ENCODE measurements around the gene COL5A1.
"Not testable (repeated sequence)": the region's sequence is repeated elsewhere in the genome, so short reads cannot be mapped to it uniquely, and the experiment has no call there.

The COL5A1 gene

DNA sequence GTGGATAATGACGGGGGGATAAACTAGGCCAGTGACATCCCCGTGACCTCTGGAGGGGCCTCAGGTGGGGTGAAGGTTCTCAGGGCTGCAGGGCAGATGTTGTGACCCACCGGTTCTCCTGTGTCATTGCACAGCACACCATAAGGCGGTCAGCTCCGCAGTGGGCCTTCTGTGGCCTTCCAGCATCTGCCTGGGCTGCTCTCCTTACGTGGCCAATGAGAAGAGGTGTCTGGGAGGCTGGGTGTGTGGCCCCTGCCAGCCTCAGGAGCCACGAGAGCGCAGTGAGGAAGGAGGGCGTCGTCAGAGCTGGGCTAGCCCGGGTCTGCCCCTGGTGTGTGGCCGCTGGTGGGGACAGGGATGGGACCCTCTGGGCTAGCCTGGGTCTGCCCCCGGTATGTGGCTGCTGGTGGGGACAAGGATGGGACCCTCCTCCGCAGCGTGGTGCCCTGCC lies 48.7 kb downstream of the COL5A1 start:
- DNase-seq, result no peak

DNA sequence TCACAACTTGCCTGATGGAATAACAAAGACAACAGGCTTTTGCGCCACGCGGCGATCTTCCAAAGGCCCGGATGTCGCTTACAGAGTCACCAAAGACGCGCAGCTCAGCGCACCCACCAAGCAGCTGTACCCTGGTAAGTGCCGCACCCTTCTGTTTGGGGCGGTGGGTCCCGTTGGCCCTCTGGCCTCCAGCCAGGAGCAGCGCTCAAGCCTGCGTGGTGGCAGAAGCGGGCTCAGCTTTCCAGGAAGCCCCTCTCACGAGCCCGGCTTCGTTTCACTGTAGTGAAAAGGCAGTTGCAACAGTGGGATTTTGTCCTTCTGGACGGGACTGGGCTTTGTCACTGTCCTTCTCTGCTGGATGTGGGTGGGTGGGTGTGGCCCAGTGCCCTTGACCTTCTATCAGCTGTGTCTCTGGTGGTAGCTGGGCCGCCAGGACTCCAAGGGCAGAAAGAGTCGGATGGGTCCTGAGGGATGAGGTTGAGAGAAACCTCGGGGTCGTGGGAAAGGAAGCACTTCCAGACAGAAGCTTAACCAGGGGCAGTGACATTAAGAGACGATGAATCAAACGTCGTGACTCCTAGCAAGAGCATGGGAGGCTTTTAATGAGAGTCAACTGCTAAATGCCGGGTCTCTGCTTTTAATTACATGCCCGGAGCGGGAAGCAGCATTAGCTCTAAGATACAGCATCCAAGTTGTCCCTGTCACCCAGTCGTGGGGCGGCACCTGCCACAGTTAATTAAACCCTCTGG lies 49.5 kb downstream of the COL5A1 start:
- no peak for DNase-seq

DNA sequence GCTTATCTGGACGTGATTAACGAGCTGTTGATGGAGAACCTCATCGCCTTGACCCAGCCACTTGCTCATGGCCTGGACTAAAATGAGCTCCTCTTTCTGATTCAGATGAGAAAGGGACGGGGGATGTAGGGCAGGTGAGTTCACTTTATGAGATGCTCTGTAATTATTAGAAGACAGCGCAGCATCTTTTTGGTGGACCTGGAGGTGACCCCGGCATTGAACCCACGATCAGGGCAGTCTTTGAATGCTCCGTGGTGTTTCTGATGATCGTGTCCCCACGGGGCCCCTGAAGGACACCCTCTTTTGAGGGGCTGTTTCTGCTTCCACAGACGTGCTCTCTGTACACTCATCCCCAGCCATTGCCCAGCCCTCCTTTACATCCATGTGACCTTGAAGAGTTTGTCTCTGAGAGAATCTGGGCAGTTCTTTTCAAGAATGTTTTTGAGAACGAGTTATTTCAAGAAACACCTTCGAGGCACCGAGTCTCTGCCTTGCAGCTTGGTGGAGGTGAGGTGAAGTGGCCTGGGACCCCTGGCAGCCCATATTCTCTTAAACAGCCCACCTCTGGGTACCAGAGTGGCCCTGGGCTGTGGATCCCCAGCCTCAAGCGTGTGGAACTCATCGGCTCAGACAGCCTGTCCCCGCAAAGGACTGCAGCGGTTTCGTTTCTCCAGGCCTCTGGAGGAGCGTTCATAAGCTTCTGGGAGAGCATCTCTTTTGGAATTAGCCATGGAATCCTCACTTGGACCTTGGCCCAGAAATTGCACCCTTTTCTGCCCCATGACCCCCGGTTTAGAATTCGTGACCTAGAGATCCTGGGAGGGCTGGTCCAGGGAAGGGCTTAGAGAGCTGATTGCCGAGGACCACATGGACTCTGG lies 50.3 kb downstream of the COL5A1 start:
- no peak for DNase-seq

DNA sequence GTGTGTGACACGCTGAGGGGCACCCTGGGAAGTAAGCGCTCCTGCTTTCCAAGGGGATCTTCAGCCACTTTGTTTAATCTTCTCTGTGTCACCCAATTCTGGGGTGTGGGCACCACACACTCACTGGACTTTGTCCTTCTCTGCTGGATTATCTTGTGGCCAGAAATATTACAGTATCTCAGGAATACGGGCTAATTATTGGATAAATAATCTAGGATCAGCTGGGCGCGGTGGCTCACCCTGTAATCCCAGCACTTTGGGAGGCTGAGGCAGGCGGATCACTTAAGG lies 50.9 kb downstream of the COL5A1 start:
- no peak for DNase-seq

DNA sequence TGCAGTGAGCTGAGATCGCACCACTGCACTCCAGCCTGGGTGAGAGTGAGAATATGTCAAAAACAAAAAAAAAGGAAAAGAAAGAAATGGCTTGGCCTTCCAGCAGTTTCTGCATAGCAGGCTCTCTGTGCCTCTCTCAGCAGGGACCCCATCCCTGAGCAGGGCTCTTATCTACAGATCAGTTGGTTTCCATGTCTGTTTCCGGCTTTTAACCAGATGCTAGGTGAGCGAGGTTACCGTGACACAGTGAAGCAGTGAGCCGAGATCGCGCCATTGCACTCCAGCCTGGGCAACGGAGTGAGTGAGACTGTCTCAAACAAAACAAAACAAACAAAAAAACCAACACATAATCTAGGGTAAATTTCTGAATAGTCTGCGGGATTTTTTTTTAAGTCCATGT lies 51.4 kb downstream of the COL5A1 start:
- no peak for DNase-seq

DNA sequence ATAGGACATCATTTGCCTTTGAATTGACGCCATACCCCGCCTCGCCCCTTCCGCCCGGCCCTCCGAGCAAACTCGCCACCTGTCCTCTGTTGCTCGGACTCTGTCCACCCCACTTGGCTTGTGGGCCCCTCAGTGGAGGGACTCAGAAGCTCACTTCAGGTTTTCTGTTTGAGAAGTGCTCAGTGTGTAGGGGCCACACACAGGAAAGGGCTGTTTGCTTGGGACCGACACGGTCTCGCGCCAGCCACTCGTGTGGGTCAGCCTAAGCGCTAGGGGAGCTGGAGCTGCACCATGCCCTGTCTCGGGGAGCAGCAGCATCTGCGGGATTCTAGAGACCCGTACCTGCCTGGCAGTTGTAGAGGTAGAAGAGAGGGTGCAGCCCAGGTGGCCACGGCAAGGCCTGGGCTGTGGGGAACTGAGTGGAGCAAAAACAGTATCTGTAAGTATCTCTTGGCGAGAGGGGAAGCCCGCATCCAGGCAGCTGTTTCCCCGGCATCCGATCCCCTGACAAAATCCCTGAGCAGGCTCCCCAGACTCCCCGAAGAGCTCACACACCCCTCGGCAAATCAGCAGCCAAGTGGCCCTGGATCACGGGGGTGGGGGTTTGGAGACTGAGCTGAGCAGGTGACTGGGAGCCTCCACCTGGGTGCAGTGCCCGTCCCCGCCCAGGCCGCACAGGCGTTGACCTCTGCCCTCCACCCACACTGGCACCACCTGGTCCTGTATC lies 52.2 kb downstream of the COL5A1 start:
- DNase-seq, result no peak

DNA sequence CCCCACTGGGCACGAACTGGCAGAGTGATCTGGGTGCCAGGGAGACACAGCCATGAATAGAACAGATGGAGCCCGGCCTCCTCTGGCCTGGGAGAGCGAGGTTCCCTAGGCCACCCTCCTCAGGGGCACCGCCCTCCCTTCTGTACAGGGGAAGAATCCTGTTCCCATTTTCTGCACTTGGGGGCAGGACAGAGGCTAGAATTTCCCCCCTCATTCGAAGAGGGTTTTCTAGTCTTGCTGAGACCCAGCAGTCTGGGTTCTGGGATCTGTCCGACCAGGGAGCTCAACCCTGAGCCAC lies 52.7 kb downstream of the COL5A1 start:
- no peak for DNase-seq

DNA sequence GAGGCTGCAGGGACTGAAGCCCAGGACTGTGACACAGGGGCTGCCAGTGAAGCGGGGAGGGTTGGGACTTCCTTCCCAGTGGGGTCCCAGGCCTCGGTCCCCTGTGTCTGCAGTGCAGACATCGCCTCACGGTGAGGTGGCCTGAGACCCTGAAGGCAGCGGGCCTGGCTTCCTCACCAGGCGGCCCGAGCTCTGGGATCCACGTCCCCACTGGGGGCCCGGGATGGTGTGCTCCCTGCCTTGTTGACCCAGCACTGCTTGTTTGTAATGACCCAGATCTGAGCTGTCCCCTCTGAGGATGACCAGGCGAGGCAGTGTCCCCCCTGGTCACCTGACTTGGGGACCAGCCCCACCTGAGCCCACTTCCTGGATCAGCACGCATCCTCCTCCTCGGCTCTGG lies 53.1 kb downstream of the COL5A1 start:
- DNase-seq, result no peak

DNA sequence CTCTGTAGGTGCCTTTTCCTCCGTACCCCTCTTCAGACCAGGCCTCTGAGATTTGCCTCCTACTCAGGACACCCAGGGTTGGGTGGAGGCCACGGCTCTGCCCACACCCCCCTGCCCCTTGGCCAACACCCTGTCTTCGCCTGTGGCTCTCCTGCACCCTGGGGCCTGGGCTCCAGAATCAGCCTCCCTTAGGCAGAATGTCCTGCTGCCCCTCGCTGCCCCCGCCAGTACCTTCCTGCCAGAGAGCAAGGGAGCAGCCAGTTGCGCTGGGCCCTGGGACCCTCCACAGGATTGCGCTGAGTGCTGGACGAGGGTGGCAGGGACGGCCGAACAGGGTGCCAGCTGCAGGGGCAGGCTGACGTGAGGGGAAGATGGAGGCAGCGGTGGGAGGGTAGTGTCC lies 53.5 kb downstream of the COL5A1 start:
- DNase-seq, result no peak

DNA sequence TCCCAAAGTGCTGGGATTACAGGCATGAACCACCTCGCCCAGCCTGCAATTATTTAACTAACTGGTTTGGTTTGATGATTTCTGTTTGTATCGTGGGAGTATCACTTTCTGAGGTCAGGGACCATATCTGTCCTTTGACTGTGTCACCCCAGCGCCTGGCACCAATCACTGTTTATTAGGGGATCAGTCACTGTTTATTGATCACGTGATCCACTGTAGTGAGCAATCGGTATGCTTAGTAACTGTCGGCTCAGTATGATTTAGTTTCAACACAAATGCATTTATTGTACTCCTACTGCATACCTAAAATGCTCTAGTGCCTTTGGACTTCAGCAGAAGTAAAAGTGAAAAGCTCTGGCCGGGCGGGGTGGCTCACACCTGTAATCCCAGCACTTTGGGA lies 54.8 kb downstream of the COL5A1 start:
- no peak for DNase-seq

DNA sequence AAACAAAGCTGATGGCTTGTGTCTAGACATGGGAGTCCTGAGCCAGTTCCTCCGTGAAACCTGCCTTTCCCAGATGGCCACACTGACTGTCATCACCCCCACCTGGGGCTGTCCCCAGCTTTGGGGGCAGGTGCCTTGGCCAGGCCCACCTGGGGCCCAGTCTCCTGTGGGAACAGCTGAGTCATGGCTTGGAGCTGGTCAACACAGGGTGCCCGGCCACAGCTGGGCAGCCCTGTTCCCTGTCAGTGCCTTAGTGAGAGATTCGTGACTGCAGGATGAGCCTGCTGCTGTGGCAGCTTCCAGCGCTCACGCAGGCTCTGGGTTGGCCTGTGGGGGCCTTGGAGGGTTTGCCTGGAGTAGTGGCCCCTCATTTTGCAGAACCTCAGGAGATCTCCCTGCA lies 56.5 kb downstream of the COL5A1 start:
- no peak for DNase-seq

DNA sequence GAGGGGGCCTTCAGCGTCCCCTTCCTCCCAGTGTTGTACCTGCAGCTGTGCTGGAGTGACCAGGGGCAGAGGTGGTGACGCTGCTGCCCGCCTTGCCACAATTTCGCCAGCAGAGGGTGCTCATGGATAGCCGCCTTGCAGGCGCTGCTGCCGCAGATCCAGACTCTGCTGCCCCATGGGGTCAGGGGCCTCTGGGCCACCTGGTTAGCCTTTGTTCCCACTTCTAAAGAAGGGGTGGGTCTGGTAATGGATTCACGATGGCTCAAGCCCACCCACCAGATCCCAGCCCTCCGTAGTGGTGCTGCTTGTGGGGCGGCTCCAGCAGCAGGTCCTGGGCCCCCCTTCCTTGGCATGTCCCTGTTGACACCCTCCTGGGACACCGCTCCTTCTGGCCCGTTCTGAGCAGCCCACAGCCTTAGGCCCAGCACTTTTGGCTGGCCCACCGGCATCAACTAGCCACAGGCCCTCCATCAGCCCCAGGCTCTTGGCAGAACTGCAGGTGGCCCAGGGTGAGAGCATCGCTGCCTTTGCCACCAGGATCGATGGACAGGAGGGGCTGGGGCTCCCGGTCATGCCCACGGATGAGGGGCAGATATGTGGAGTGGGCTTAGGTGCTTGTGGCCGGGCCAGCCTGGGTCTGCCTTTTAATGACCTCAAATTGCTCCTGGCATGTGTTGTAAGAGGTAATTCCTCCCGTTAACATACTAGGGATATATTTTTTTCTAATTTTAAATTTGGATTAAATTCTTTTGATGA lies 57.2 kb downstream of the COL5A1 start:
- peak in 36 of 51 donors; percentile 4 to 76 (median 34) for DNase-seq

DNA sequence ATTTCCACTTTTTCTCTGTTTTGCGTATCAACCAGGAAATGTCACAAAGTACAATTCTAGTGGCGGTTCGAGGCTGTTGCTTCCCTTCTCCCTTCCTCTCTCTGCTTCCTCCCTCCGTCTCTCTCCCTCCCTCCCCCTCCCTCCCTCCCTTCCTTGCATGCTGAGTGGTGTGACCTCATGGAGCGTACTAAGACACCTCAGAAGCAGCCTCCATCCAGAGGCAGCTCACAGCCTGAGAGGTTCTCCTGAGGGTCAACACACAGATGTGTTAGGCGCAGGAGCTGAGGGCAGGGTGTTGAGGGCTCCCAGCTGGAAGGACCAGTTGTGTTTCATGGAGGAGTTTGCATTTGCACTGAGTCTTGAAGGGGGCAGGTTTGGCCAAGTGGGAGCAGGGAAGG lies 57.7 kb downstream of the COL5A1 start:
- no peak for DNase-seq

DNA sequence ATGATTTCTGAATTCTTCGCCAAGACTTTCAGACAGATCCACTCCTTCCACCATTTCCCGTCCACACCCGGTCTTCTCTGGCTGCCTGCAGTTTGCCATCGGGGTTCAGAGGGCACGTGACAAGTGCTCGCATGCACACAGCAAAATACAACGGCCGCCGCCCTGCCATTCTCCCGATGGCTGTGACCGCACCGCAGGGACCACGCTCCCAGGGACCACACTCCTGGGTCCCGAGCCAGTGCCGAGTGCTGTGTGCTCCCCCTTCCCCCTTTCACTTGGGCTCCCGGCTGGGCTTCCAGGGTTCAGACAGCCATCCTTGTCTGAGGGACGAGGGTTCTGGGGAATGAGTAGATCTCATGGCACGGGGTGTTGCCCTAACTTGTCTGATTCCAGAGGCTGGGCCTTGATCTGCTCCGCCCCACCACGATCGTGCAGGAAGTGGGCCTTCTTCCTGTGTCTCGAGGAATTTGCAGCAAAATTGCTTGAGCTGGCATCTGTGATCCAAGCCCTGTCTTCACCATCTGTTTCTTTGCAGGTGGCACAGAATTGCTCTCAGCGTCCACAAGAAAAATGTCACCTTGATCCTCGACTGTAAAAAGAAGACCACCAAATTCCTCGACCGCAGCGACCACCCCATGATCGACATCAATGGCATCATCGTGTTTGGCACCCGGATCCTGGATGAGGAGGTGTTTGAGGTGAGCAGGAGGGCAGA lies 59.2 kb downstream of the COL5A1 start:
- DNase-seq, result no peak

DNA sequence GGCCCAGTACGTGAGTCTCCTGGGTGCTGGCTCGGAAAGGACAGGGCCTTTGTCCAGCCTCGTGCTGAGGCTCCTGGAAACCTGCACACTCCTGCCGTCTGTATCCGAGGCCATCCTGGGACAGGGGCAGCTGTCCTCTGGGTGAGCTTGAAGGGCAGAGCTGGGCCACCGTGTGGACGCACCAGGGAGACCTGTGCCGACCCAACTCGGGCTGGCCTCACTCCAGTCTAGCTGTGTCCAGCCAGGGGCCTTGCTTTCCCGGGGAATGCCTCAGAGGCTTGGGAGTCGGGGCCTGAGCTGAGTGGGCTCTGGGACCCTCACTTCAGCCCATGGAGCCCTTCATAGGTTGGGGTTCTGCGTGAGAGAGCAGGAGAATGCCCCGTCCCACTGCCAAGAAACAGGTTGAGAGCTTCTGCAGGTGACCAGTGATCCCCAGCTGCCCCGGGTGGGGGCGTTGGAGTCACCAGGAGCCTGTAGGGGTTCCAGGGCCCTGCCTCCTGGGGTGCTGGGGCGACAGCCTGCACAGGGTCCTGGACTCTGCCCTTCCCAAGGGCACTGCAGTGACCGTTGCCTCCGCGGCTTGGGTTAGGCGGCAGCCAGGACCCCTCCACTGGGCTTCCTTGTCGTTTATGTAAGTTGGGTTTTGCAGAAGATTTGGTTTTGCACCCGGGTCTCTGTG lies 60.1 kb downstream of the COL5A1 start:
- DNase-seq, result no peak

DNA sequence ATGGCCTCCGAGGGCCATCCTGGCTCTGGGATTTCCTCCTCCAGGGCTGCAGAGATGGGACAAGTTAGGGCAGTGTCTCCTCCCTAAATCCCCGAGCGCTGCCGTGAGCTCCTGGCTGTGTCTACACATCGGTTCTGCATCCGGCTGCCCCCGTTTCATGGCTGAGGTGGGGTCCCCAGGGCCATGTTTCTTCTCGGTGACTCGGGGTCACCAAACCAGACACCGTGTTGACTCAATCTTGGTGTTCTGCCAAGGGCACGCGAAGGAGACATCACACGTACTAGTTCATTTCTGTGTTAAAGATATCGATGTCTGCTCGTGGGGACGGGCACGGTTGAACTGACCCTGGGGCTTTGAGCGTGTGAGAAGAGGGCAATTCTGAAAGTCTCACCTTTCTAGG lies 60.7 kb downstream of the COL5A1 start:
- no peak for DNase-seq

DNA sequence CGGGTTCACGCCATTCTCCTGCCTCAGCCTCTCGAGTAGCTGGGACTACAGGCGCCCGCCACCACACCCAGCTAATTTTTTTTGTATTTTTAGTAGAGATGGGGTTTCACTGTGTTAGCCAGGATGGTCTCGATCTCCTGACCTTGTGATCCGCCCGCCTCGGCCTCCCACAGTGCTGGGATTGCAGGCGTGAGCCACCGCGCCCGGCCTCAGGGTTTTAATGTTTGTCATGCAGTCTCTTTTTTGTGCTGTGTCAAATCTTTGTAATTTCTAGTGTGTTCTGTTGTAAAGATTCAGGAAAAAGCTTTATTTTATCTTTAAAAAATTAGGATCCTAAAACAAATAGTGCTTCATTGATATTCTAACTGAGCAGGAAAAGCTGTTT lies 62.1 kb downstream of the COL5A1 start:
- DNase-seq, result not testable (repeated sequence)

DNA sequence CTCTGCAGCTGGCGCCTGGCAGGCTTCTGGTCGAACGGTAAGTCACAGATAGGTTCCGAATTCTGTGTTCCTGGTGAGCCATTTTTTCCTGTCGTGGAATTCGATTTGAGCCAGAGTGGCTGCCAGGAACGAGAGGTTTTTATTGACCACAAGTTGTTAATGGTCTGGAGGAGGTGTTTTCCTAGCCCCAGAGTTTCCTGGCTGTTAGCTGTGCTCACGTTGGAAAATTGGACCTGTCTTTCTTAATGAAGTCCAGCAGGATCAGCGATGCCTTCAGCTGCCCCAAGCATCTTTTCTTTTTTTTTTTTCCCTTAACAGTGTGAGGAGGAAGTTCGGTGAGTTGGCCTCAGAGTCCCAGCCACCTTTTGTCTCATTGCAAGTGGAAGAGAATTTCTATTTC lies 62.9 kb downstream of the COL5A1 start:
- DNase-seq, result no peak

DNA sequence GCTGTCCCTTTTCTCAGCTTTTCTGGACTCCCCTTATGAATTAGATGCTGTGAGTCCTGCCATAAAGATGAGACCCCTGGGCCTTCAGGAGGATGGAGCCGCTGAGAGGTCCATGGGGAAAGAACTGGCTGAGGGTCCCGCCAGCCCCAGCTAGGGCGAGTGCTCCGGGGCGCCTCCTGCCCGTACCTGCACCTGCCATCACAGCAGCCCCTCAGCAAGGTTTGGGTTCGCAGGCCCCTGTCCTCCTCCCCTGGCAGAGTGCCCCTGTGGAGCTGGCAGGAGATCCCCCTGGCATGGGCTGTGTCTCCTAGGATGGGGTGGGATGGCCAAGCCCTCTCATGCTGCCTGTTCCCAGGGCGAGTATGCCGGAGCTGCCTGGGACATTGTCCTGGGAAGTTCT lies 64.2 kb downstream of the COL5A1 start:
- no peak for DNase-seq

DNA sequence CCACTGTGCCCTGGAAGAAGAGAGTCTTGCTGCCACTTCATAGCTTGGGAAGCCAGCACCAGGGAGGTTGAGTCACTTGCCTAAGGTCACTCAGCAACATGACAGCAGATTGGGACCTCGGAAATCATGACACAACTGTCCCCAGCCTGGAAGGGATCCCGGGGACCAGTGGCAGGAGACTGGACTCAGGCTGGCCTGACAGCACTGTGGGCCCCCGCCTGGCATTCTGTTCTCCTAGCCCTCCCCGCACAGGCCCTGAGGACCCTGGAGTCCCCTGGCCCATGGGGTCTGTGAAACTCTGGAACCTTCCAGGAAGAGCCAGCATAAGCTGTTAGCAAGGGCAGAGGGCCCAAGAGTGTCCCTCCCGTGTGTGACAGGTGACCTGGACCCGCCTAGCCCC lies 64.9 kb downstream of the COL5A1 start:
- DNase-seq, result no peak
